Activated B cell treated with CpG ODN at 0.5 μM for 24 hours (primary cell): ENCODE data around the gene KIAA1671. TPM values are rescaled to one million over a fixed set of nuclear protein-coding genes. Genes with fewer than 3 reads are reported as not detected.

Experiments
- ATAC-seq: fragments of 200-7000 bp; cut with Tn5 transposase; one replicate; pipeline ENCODE4 v1.10.0; 2021; ENCODE audit warnings: low read depth, mild to moderate bottlenecking, moderate library complexity
- CTCF ChIA-PET: fragments of 350-600 bp; sonication (Branson Sonifier 250); formaldehyde crosslinking; loops from one replicate; lab custom pipeline; 2021; ENCODE audit warnings: antibody characterized with exemption; lab: Charles Lee
- POLR2A ChIA-PET: fragments of 350-600 bp; sonication (Branson Sonifier 250); formaldehyde crosslinking; loops from one replicate; lab custom pipeline; 2021; ENCODE audit warnings: antibody characterized with exemption; lab: Charles Lee
- DNase-seq: peaks from one replicate; pipeline ENCODE4 v3.0.0; 2022
- H3K27ac Mint-ChIP-seq: one replicate; pipeline ENCODE4 v1.8.0; 2020; ENCODE audit warnings: mixed read lengths
- H3K27me3 Mint-ChIP-seq: one replicate; pipeline ENCODE4 v1.8.0; 2021; ENCODE audit warnings: mixed read lengths
- H3K36me3 Mint-ChIP-seq: one replicate; pipeline ENCODE4 v1.8.0; 2021; ENCODE audit warnings: low read depth, mixed read lengths
- H3K4me1 Mint-ChIP-seq: one replicate; pipeline ENCODE4 v1.8.0; 2021; ENCODE audit warnings: mixed read lengths
- H3K4me3 Mint-ChIP-seq: one replicate; pipeline ENCODE4 v1.8.0; 2020; ENCODE audit warnings: mild to moderate bottlenecking, mixed read lengths
- H3K9me3 Mint-ChIP-seq: one replicate; pipeline ENCODE4 v1.8.0; 2020; ENCODE audit warnings: mixed read lengths
- CTCF ChIP-seq: fragments of 200-600 bp; IDR thresholded peaks from one replicate; pipeline ENCODE4 v1.8.0; 2022; ENCODE audit warnings: antibody characterized with exemption, mild to moderate bottlenecking
- intact Hi-C: fragments of 100-400 bp; cut with micrococcal nuclease; formaldehyde crosslinking; loops from one replicate; pipeline ENCODE4 v1.15.1; 2024
- total RNA-seq: library from RNA; stranded (reverse); gene quantifications from 2 replicates; pipeline ENCODE4 v1.2.3, GENCODE V29; 2022

Gene KIAA1671
- total RNA-seq, 1 donor from 2014 or later, result 0.04 TPM

GRCh38 chr22:25142102-25142501, 189.6 kb downstream of the KIAA1671 start:
- POLR2A ChIA-PET, result no interaction called here
- peaks cover 4% of the 10 kb centered on the region for H3K9me3 Mint-ChIP-seq
- TF ChIP-seq CTCF, result no peak
- H3K4me1 Mint-ChIP-seq, result no peaks in the 10 kb centered on the region
- no peak for ATAC-seq
- DNase-seq, result no peak
- H3K27ac Mint-ChIP-seq, result no peak overlapping the region
- CTCF ChIA-PET, result no interaction called here
- no peaks in the 10 kb centered on the region for H3K27me3 Mint-ChIP-seq
- no peak overlapping the region for H3K4me3 Mint-ChIP-seq
- intact Hi-C loops, result no loop called here
- H3K36me3 Mint-ChIP-seq, result no peaks in the 10 kb centered on the region

- Mint-ChIP-seq H3K9me3 (peaks cover under 1% of the 10 kb centered on the region), H3K27ac (no peak overlapping the region), H3K27me3 (no peaks in the 10 kb centered on the region), H3K4me3 (no peak overlapping the region), H3K4me1 (no peaks in the 10 kb centered on the region), H3K36me3 (no peaks in the 10 kb centered on the region)
- ATAC-seq (no peak), DNase-seq (no peak)
- TF ChIP-seq CTCF, result no peak
- intact Hi-C loops, result no loop called here
- ChIA-PET CTCF (no interaction called here), POLR2A (no interaction called here)
Measured at GRCh38 chr22:25143156-25144076, 190.9 kb downstream of the KIAA1671 start.

GRCh38 chr22:25144522-25144921, 192.0 kb downstream of the KIAA1671 start:
- ChIA-PET CTCF (no interaction called here), POLR2A (no interaction called here)
- H3K36me3 Mint-ChIP-seq, result no peaks in the 10 kb centered on the region
- DNase-seq (no peak), ATAC-seq (no peak)
- no peak overlapping the region for H3K4me3 Mint-ChIP-seq
- intact Hi-C loops, result no loop called here
- no peak overlapping the region for H3K27ac Mint-ChIP-seq
- no peaks in the 10 kb centered on the region for H3K9me3 Mint-ChIP-seq
- peaks cover 3% of the 10 kb centered on the region for H3K27me3 Mint-ChIP-seq
- H3K4me1 Mint-ChIP-seq, result no peaks in the 10 kb centered on the region
- TF ChIP-seq CTCF, result no peak

- no peaks in the 10 kb centered on the region for H3K4me1 Mint-ChIP-seq
- intact Hi-C loops, result no loop called here
- CTCF ChIA-PET, result no interaction called here
- ATAC-seq, result no peak
- H3K27ac Mint-ChIP-seq, result no peak overlapping the region
- no peak for DNase-seq
- peaks cover 3% of the 10 kb centered on the region for H3K27me3 Mint-ChIP-seq
- H3K4me3 Mint-ChIP-seq, result no peak overlapping the region
- no peaks in the 10 kb centered on the region for H3K36me3 Mint-ChIP-seq
- TF ChIP-seq CTCF, result no peak
- POLR2A ChIA-PET, result no interaction called here
- no peaks in the 10 kb centered on the region for H3K9me3 Mint-ChIP-seq
Measured at GRCh38 chr22:25146307-25146706, 193.8 kb downstream of the KIAA1671 start.

- intact Hi-C loops, result no loop called here
- Mint-ChIP-seq H3K9me3 (no peaks in the 10 kb centered on the region), H3K27ac (no peak overlapping the region), H3K4me1 (no peaks in the 10 kb centered on the region), H3K4me3 (no peak overlapping the region), H3K36me3 (no peaks in the 10 kb centered on the region), H3K27me3 (peaks cover 3% of the 10 kb centered on the region)
- no peak for DNase-seq
- ChIA-PET POLR2A (no interaction called here), CTCF (no interaction called here)
- no peak for ATAC-seq
- no peak for TF ChIP-seq CTCF
Measured at GRCh38 chr22:25146906-25147641, 194.6 kb downstream of the KIAA1671 start.
